G401 (cell line): ENCODE results near the gene CHST8. TPM values are rescaled to one million over a fixed set of nuclear protein-coding genes. Genes with fewer than 3 reads are reported as not detected.

Experiments
- DNase-seq: peaks from one replicate; pipeline ENCODE4 v3.0.0-alpha.2; 2015; ENCODE audit warnings: low spot score
- in situ Hi-C: cut with HindIII; loops from 2 replicates; pipeline ENCODE4 v1.10.0; 2016; ENCODE audit warnings: low sequenced_read_pairs, mixed read lengths
- total RNA-seq: library from RNA; depleted of rRNA; stranded (reverse); fragments of >200 nt; shearing (Covaris generic); gene quantifications from 2 replicates; pipeline ENCODE4 v1.2.3, GENCODE V29; 2014

Gene CHST8
- total RNA-seq, 1 experiment from 2014 or later: not detected

- DNase-seq: no peak
- in situ Hi-C loops: no loop called here
Observed at GRCh38 chr19:33788676-33789075, 166.9 kb downstream of the CHST8 start.

GRCh38 chr19:33789344-33789743, 167.6 kb downstream of the CHST8 start:
- no peak for DNase-seq
- in situ Hi-C loops: no loop called here

DNA sequence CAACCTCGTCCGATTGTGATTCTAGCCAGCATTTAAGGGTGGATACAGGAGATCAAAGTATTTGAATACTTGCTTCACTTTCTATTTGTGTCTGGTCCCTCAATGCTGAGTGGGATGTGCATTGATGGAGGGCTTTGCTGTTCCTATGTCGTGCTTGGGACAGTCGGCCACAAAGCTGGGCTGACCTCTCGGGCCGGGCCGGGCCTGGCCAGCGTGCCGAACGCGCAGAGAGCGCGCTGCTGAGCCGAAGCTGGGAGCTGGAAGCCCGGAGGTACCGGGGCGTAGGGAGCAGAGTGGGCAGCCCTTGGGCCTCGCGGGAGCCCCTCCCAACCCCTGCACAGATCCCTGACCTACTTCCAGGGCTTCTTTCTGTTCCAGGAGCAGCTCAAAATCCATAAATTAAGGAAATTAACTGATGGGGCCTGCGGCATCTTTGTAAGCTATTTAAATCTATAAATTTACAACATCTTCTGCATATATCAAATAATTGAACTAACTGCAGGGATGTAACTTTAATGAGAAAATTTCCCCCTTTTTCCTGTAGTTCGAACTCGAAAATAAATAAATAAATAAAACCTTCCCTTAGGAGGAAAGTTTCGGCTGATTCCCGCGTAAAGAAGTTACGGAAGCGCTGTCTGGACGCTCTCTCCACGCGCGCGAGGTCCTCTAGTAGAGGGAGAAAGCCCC, 173.1 kb downstream of the CHST8 start:
- DNase-seq: peak; percentile 22
- in situ Hi-C loops: no loop called here

DNA sequence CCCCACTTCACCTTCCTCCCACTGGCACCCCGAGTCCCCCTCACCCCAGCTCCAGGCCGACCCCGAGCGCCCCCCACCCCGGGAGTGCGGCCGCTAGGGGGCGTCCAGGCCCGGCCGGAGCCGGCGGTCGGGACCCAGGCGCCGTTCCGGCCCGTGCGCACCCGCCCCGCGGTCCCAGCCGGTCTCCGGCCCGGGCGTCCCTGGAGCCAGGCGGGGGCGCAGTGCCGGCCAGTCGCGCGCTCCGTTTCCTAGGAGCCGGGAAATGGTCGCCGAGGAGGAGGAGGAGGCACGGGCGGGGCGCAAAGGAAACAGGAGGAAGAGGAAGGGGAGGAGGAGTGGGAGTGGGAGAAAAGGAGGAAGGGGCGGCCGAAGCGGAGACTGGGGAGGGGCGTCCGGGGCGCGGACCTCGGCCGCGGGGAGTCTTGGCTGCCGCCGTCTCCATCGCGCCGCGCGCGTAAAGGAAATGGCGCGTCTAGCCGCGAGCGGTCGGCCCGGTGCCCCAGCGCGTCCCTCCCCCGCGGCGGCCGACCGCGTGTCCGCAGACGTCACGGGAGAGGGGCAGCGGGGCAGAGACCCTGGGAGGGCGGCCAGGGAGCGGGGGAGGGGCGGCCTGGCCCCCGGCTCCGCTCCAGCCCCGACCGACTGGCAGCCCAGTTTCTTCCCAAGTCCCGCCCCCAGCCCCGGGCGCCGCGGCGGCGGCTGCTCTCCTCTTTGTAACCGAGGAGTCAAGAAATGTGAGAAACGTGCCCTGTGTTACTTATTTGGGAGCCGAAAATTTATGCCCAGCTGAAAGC, 173.8 kb downstream of the CHST8 start:
- DNase-seq: peak; percentile 65
- in situ Hi-C loops: no loop called here

GRCh38 chr19:33796164-33796875, 174.6 kb downstream of the CHST8 start, which contains the start of gene KCTD15:
Gene KCTD15 (plus strand): TSS chr19:33796870. CDS start chr19:33800455, 3,585 bp downstream.
- DNase-seq: peak; percentile 33
- in situ Hi-C loops: no loop called here

DNA sequence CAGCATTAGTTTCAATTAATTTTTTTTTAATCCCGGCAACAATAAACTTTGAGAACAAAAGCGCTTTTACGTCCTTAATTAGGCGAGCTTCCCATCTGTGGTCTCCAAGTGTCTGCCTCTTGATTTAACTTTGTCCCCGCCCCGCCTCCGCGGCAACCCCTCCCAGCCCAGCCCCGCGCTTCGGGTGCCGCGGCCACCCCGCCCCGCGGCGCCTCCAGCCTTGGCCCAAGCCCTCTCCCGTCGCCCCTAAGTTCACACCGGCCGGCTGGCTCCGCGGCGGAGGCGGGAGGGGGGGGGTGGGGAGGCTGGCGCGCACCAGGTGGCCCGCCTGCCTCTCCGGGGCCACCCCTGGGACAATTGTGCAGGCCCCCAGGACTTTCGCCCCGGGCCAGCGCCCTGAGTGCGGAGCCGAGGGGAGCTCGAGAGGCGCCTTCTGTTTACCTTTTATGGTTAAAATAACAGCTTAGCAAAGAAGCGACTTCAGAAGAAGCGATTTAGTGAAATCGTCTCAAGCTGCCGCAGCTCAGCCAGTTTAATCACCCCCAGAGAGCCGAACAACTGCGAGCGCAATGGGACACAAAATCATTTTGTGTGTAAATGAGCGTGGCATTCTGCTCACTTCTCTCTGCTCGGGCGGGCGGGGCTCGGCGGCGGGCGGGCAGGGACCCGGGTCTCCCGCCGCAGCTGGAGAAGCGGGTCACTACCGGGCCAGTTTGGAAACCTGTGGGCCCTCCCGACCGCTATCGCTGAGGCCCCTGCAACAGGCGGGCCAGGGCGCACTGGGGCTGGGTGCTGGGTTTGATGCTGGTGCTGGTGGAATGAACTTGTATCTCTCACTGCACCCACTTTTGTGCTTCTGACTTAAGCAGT, 176.3 kb downstream of the CHST8 start:
- peak; percentile 37 for DNase-seq
- in situ Hi-C loops: no loop called here

DNA sequence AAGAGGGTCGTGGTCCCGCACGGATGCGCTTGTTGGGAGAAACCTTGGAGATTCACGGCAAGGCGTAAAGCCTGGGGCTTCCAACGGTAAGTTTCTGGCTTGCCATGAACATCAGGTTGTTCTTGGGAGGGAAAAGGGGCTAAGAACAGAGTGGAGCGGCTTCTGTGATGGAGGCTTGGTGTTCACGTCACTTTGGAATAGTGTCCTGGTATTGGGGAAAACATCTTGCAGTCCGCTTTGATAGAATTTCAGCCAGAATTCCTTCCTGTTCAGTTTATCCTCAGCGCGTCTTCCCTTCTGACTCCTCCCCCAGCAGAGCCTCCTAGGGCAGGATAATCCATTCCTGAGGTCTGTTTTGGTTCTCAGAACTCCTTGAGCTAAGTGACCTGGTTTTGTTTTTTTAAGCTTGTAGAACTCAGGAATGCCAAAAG, 176.9 kb downstream of the CHST8 start:
- peak; percentile 46 for DNase-seq
- in situ Hi-C loops: no loop called here

DNA sequence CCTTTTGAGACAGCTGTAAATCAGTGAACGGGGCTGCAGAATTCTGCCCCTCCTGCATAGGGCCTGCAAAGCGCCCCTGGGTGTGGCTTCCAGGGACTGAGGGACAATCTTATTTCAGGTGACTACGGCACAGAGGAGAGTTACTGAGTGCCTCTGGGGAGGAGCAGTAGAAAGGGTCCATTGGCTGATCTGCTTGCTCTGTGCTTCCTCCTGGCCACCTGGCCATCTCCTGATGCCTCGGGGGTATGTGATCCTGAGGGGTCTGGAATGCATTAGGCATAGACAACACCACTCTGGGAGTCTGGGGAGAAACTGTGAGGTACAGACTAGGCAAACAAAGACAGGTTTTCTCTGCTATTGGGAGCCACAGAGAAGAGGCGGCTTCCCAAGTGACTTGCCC, 177.7 kb downstream of the CHST8 start:
- in situ Hi-C loops: no loop called here
- no peak for DNase-seq

DNA sequence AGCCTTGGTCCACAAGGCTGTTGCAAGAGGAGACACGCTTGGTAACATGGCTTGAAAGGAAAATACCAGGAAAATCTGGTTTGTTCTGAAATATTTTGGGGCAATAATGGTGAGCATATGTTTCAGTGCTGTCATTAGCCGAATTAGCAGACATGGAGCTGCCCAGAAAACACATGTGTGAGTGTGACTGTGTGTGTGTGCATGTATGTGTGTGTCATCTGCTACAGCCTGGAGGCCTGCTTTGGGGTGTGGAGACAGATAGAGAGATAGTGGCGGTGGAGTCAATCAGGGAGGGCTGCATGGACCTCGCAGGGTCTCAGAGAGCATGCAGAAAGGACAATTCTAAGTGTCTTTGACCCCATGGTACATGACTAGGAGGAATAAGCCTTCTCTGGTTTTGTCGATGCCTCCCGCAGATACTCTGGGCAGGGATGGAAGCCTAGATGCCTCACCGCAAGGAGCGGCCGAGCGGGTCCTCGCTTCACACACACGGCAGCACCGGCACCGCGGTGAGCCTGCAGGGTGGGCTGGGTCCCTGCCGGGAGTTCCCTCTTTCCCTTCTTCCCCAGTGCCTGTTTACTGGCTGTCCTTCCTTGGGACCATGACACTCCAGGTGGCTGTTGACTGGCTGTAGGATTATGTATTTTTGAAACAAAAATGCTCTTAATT, 178.4 kb downstream of the CHST8 start:
- in situ Hi-C loops: no loop called here
- DNase-seq: no peak

GRCh38 chr19:33801411-33801810, 179.7 kb downstream of the CHST8 start:
- no peak for DNase-seq
- in situ Hi-C loops: no loop called here

DNA sequence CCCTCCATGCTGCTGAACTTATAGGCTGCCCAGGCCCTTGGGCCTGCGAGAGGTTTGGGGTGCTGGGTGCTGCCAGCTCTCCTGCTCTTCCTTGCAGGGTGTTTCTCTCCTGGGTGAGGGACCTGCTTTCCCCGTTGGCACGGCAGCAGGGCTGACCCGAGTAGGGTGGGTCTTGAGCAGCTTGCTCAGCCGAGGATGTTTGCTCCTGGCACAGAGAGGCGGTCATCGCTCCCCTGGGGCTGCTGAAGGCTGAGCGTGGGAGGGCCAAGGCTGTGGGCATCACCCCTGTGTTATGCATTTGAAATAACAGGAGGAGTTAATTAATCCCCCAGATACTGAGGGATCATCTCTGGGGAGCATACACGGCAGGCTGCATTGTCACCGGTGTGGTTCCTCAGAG, 180.2 kb downstream of the CHST8 start:
- no peak for DNase-seq
- in situ Hi-C loops: no loop called here

GRCh38 chr19:33802801-33803200, 181.0 kb downstream of the CHST8 start:
- no peak for DNase-seq
- in situ Hi-C loops: no loop called here

DNA sequence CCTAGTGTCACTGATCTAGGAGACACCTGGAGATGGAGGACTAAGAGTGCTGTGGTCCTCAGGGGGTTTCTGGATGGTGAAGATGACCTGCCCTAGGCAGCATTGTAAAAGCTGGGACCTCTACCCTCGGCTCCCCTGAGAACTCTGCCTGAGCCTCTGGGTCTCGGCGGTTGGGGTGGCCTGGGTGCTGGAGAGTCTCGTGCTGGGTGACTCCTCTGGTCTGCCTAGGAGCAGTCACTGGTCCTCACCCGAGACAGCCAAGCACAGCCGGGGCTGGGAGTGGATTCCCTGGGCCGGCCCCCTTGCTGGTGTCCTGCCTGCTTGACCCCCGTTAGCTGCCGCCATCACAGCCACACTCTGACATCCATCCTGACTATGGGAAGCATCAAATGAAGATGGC, 181.6 kb downstream of the CHST8 start:
- DNase-seq: no peak
- in situ Hi-C loops: no loop called here

DNA sequence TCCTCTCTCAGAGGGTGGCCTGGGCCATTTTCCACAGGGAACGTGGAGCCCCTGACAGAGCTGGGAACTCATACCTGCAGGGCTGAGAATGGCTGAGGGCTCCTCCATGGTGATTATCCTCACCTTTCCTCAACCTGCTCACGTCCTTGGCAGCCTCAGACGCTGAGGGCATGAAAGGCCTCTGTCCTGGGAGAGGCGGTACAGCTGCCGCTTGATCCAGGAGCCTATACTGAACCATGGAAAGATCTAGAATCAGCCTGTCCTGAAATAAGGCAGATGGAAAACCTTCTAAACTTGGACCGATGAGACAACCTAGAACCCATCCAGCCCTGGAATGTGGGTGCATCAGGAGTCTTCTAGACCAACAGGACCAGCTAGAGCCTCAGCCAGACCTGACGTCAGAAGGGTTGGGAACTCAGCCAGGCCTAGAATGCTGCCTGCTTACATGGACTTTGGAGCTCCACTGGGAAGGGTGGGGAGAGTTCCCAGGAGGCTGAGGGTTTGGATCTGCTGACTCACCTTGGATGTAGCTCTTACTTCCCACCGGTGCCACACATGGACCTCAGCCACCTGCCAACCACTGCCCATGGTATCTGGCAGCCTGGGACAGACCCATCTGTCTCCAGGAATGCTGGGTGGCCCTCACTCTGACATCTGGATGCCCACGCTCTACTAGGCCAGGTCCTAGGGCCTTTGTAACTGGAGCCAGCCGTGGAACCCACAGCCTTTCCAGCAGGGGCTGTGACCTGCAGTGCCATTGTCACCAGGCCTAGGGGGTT, 182.5 kb downstream of the CHST8 start:
- in situ Hi-C loops: no loop called here
- peak; percentile 43 for DNase-seq

- in situ Hi-C loops: no loop called here
- no peak for DNase-seq
Observed at GRCh38 chr19:33805313-33805712, 183.6 kb downstream of the CHST8 start.

DNA sequence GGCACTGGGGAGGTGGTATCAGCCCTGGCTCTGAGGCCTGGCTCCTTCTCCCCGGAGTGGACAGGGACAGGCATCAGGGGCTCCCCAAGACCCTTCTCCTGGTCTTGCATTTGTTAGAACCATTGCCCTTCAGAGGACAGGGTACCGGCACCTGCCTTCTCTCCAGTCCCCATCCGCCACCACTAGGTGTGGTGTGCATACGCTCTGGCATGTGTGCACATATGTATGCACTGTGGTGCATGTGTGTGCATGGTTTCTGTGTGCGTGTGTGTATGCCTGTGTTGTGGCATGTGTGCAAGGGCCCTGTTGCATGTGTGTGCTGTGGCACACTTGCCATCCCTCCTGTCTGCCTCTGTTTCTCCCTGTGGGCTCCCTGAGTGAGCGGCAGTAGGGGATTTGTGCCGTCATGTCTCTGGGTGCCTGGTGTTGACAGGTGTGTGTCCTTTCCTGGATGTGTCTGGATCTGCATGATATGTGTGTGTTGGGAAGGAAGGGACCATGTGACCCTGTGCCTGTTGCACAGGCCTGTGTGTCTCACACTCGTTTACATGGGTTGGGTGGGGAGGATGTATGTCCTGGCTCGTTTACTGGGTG, 184.2 kb downstream of the CHST8 start:
- DNase-seq: no peak
- in situ Hi-C loops: no loop called here

DNA sequence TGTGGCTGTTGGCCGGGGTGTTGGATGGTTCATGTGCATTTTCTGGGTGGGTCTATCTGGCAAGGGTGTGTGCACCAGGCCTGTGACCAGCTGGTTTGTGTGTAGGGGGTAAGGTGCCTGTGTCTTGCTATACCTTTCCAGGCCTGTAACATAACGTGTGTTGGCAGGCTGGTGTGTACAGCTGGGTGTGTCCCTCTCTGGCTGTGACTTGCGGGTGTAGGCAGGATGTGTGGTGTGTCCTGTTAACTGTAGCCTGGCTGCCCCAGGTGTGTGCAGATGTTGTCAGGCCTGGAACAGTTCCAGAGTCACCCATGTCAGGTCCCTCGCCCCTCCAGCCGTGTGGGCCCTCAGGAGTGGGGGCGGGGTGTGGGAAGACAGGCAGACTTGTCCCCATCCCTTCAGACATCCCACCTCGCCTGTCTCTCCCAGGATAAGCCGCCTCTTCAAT, 184.7 kb downstream of the CHST8 start:
- in situ Hi-C loops: no loop called here
- DNase-seq: no peak
